PC-3 (cell line): ENCODE measurements around the gene TMEM229B.

Experiments used
- EZH2 ChIP-seq: fragments of 300-600 bp; sonication (generic); IDR thresholded peaks from one replicate; pipeline ENCODE4 v1.6.1; 2017; ENCODE audit warnings: antibody characterized with exemption, mild to moderate bottlenecking, low read length; ENCODE audit not compliant: unreplicated experiment
- EZH2phosphoT487 ChIP-seq: fragments of 300-600 bp; sonication (generic); IDR thresholded peaks from 2 replicates; pipeline ENCODE4 v1.6.1; 2018; ENCODE audit warnings: mild to moderate bottlenecking, antibody characterized with exemption, low read length, borderline replicate concordance
- TF ChIP-seq, protein P1 (sequence below): fragments of 300-600 bp; sonication (generic); conservative IDR thresholded peaks from 2 replicates; pipeline ENCODE4 v1.5.1; 2017; ENCODE audit warnings: antibody characterized with exemption, low read depth, mild to moderate bottlenecking, low read length

DNA sequence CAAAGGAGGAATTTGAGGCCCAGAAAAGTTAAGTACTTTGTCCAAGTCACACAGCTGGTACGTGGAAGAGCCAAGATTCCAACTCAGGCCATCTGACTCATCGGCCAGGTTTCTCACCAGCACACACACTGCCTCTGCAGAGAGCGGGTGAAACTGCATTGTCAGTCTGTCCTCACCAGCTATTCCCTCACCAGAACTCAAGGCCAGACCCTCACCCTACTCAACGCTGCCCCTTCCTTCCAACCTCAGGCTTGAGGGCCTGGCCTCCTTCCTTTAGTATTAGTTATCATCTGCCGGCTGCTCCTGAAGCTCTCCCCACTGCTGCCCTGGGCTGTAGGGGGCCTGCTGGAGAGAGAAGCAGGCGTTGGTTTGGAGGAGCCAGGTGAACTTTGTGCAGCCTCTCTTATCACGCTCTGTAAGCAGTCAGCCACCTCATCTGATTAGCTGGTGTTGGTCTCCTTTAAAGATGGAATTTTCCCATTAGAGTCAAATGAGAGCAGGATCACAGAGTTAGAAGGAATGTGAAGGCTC is 60.0 kb downstream of the TMEM229B start:
- TF ChIP-seq, protein P1, sequence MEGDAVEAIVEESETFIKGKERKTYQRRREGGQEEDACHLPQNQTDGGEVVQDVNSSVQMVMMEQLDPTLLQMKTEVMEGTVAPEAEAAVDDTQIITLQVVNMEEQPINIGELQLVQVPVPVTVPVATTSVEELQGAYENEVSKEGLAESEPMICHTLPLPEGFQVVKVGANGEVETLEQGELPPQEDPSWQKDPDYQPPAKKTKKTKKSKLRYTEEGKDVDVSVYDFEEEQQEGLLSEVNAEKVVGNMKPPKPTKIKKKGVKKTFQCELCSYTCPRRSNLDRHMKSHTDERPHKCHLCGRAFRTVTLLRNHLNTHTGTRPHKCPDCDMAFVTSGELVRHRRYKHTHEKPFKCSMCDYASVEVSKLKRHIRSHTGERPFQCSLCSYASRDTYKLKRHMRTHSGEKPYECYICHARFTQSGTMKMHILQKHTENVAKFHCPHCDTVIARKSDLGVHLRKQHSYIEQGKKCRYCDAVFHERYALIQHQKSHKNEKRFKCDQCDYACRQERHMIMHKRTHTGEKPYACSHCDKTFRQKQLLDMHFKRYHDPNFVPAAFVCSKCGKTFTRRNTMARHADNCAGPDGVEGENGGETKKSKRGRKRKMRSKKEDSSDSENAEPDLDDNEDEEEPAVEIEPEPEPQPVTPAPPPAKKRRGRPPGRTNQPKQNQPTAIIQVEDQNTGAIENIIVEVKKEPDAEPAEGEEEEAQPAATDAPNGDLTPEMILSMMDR = peak; percentile 19; the same call in 1 of the 2 replicates
- TF ChIP-seq EZH2 (no peak), EZH2phosphoT487 (no peak)
